CD4-positive, alpha-beta T cell treated with Interferon alpha-2 for 1 hour (primary cell): ENCODE measurements around the gene SIK3.

Experiments used
- DNase-seq, 2 donors: peaks; one replicate each; pipeline ENCODE4 v3.0.0-alpha.2; 2020 to 2022

The SIK3 gene

GRCh38 chr11:117107701-117108590, 9.7 kb upstream of the SIK3 start:
- no peak for DNase-seq

- DNase-seq: no peak
Observed at GRCh38 chr11:117100556-117100955, 2.3 kb upstream of the SIK3 start.

GRCh38 chr11:117099696-117100095, 1.5 kb upstream of the SIK3 start:
- no peak for DNase-seq

DNA sequence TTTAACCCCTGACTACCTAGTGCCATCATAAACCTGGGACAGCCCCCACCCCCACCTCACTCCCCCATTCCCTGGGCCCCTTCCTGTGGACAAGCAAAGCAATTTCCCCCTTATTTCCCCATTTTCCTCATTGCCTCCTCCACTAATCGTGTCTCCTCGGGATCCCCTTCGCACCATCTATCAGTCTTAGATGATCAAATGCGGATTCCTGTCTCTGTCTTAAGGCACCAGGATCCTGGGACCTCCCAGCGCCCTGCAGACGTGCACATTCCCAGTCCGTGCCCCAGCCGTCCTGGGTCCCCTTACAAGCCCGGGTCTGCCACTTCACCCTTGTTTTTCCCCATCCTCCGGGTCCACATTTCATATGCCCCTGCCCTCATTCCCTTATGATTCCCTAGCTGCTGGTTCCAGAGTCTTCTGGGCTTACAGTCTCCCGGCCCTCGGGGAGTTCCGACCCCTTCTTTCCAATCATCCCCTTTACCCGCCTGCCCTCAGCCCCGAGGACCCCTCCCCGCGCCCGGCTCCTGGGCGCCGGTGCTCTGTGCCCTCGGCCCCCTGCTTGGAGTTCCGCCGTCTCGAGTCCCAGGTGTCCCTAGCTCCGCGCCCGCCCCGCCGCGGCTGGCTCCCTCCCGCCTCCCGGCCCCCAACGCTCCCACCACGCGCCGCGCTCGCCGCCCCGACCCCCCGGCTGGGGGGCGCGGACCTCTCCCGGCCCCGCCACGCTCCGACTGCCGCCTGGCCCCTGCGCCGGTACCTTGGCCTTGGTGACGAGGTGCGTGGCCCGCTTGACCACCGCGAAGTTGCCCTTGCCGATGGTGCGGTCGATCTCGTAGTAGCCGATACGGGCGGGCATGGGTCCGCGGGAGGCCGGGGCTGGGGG, 599 bp downstream of the SIK3 start:
- peak in 1 of 2 donors; percentile 34 for DNase-seq

GRCh38 chr11:117097014-117097388, 1.2 kb downstream of the SIK3 start:
- no peak for DNase-seq

DNA sequence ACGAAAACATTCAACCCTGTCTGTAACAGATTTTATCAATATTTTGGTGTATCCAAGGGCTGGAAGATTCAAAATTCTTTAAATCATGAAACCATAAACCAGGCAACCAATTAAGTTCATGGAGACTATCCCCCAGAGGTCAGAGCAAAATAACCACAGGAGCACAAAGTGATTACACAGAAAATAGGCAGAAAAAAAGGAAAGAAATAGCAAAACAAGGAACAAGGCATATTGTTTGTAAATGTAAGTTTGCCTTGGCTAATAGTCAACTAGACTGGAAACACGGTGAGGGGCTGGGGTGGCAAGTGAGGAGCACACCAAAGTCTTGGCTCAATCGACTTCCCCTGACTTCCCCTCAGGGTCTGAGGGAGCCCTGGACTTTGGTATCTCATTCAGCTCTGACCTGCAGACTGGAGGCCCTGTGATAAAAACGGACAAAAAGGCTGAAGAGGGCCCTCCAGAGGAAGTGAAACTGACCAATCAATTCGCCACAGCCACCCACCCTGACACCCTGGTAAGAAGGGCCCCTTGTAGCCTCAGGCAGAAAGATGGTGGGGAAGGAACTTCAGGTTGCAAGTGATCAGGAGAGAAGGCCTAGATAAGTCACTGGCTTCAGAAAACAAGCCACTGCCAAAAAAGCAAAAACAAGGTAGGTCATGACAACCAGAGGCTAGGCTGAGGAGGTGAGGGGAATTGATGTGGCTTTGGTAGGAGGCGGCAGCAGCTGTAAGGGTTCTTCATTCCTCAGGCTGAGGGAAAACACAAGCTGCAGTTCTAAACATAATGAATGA, 1.8 kb downstream of the SIK3 start:
- peak; percentile 61 to 75 for DNase-seq

DNA sequence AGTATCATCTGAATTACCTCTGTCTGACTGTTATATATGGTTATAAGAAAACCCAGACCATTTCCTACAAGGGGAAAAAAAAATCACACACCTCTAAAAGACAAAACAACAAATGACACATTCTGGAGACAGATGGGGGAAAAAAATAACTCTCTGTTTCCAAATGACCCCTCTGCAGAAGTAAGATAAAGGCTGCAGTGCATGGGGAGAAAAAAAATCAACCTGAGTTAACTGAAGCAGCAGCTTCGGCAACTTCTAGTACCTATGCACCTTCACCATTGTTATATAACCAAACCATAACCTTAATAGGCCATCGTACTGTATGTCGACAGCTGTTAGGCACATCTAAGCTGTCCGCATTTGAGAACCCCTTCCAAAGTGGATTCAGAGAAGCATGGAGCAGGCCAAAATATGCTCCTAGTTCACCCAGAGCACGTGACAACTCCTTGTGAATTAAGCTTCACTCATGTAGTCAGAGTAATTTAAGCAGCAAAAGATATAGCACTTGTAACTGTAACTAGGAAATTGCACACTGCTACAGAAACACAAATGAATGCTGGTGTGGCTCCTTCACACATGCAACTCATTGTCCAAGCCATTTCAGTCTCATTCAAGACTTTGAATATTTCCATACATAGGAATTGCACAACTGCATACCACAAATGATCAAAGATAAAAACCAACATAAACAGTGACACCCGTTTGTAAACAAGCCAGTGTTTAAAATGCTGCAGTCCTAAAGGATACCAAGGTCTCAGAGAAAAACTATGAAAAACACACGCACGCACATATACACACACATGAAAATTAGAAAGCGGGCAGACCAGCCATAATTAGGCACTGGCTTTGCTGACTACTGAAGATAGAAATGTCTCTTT, 2.7 kb downstream of the SIK3 start:
- DNase-seq: peak in 1 of 2 donors; percentile 64

DNA sequence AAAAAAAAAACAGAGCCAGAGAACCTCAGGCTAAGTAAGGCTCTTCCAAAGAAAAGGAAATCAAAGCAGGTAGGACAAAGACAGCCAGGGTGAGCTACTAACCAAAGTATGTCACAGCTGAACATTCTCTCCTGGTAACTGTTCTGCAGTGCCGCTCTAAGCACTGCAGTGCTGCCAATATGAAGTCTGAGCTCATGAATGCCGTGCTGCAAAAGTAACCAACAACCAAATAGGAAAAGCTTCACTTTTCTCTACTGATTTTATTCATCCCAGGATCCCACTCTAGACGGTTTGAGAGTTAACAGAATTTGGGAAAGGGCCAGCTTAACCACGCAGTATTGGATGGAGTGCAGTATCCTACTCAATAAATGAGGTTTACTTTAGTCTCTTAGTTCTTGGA, 3.5 kb downstream of the SIK3 start:
- DNase-seq: peak in 1 of 2 donors; percentile 31

GRCh38 chr11:117092951-117093590, 5.2 kb downstream of the SIK3 start:
- no peak for DNase-seq

- DNase-seq: no peak
Observed at GRCh38 chr11:117091753-117092477, 6.3 kb downstream of the SIK3 start.

DNA sequence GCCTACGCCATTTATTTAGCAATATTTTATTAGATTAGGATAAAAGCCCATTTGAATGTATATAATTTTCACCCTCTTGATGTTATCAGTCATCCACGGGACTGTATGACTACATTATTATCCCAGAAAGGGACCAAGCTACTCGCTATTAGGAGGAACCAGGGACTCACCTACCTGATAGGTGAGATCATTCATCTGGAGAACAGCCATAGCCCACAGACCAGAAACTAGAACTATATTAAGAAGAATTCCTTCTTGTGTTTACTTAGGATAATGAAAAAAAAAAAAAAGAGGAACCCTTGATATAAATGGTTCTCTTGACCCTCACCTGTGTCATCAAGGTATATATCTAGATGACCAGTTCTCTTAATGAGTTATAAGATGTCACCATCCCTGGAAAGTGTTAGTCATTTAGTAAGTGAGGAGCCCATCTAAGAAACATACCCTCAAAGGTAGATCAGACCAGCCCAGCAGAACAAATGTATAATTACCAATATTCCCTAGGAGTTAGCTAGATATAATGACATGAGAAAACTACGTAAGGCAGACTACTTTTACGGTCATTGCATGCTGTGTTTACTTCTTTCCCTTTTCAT, 8.0 kb downstream of the SIK3 start:
- DNase-seq: no peak

DNA sequence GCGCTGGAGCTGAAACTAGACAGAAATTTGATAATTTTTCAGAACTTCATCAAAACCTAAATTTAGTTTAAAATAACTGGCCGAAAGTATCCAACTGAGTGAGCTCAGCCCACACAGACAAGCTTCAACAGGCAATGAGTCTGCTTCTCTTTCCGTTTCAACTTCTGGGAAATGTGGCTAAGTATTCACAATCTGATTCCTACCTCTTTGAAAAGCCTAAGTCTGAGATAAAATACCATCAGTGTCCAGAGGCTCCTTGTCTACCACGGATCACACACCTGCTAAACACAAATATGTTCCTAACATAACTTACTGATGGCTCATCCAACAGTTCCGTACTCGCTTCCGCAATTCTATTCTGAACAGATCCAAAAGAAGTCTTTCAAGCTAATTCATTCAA, 8.5 kb downstream of the SIK3 start:
- no peak for DNase-seq

DNA sequence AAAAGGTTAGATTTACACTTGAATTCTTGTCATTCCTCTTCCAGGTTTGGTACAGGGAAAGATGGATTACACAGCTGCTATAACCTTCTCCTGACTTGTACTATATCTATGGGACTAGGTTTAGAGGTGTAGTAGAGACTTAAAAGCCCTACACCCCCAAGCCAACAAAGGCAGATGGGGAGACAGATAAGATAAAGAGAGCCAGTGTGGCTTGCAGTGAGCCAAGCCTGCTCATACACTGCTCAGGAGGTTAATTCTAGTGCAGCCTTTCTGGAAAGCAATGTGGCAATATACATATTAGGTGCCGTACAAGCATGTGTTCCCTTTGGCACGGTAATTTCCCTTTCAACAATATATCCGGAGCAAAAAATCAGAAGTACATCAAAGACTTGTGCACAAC, 10.8 kb downstream of the SIK3 start:
- peak in 1 of 2 donors; percentile 39 for DNase-seq

- no peak for DNase-seq
Observed at GRCh38 chr11:117084992-117085391, 13.2 kb downstream of the SIK3 start.

DNA sequence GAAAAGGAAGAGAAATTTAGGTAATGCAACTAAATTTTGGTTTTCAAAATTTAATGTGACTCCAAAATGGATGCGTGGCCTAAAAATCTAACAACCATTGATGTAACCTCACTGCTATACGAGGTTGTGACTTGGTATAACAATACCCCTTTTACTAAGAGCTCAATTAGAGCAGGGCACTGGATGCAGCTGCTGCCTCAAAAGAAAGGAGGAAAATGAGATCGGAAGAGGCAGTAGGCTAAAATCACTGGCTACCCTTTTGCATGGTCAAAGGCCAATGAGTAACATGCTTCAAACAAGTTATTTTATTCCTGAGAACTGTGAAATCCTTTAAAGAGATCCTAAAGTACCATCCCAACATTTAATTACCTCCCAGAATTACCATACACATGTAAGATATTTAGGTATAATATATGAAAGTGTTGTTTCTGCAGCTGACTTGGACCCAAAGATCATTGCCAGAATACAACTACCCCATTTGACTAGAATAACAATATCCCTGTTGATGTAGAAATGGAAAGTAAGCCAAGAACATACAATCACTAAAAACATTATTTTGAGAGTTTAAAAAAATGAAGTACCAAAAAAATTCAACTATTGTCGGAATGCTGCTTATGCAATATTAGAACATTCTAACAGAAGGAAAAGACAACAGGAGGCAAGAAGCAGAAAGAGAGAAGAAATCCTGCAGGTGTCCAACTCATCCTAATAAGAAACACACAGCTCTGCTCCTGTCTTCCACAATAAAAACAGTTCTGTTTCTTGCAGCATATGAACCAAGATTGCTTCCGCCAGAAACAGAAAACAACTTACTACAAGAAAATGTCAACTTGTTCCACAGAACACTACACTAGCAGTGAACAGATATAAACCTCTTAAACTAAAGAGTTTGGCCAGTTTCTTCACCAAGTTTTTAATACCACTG, 15.0 kb downstream of the SIK3 start:
- DNase-seq: no peak

DNA sequence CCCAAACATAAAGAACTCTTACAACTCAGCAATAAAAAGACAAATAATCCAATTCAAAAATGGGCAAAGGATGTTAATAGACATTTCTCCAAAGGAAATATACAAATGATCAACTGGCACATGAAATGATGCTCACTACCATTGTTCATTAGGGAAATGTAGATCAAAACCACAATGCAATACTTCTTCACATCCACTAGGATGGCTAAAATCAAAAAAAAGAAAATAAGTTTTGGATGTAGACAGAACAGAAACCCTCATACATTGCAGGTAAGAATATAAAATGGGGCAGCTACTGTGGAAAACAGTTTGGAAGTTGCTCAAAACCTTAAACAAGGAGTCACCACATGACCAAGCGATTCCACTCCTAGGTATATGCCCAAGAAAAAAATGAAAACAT, 16.3 kb downstream of the SIK3 start:
- DNase-seq: no peak

GRCh38 chr11:117080370-117080769, 17.9 kb downstream of the SIK3 start:
- DNase-seq: no peak

GRCh38 chr11:117076941-117077691, 21.1 kb downstream of the SIK3 start:
- no peak for DNase-seq
